Endothelial cell of umbilical vein (primary cell): ENCODE data around the gene MBD4. TPM values are rescaled to one million over a fixed set of nuclear protein-coding genes. Genes with fewer than 3 reads are reported as not detected.

Experiments used
- BruUV-seq: library from RNA; stranded (reverse); fragments of 400-500 nt; replicated peaks from 2 replicates; lab custom pipeline; 2021; lab: Mats Ljungman, UMichigan
- CTCF ChIA-PET: fragments of 300-600, 350-600 bp; sonication (Branson Sonifier 250); formaldehyde crosslinking; loops from one replicate; lab custom pipeline; 2021; ENCODE audit warnings: antibody characterized with exemption, inconsistent platforms; lab: Charles Lee
- POLR2A ChIA-PET: fragments of 300-600, 350-600 bp; sonication (Branson Sonifier 250); formaldehyde crosslinking; loops from one replicate; lab custom pipeline; 2021; ENCODE audit warnings: antibody characterized with exemption, inconsistent platforms; lab: Charles Lee
- DNase-seq: peaks from one replicate; pipeline ENCODE4 v3.0.0-alpha.2; 2011; ENCODE audit warnings: low read depth, low spot score
- FAIRE-seq: peaks from 2 replicates; lab custom pipeline; 2011; peaks lifted over from hg19 to GRCh38; lab: Jason Lieb, UNC
- H2AFZ ChIP-seq: 2 replicates; pipeline ENCODE4 v1.6.0; 2012; ENCODE audit warnings: low read depth, low read length, control low read depth, inconsistent platforms
- H3K27ac ChIP-seq: 2 replicates; pipeline ENCODE4 v1.5.1; 2011; ENCODE audit warnings: low read depth, mild to moderate bottlenecking, control low read depth, low read length, moderate library complexity; ENCODE audit not compliant: insufficient read depth
- H3K27me3 ChIP-seq, 2 experiments: 2 replicates each; pipeline versions ENCODE4 v1.6.0 to v1.6.1; 2011; ENCODE audit warnings: low read length in 2 of 2, mixed read lengths in 1 of 2; ENCODE audit not compliant: control insufficient read depth in 2 of 2, insufficient read depth in 2 of 2
- H3K36me3 ChIP-seq, 2 experiments: 2 replicates in 1 of 2; 3 replicates in 1 of 2; pipeline ENCODE4 v1.5.1; 2011; ENCODE audit warnings: low read length in 2 of 2, mild to moderate bottlenecking in 1 of 2, moderate library complexity in 1 of 2; ENCODE audit not compliant: control insufficient read depth in 2 of 2, insufficient read depth in 2 of 2; ENCODE audit errors: extremely low read depth in 1 of 2
- H3K4me1 ChIP-seq: 3 replicates; pipeline ENCODE4 v1.5.1; 2011; ENCODE audit warnings: mild to moderate bottlenecking, low read length; ENCODE audit not compliant: control insufficient read depth, insufficient read depth; ENCODE audit errors: extremely low read depth
- H3K4me2 ChIP-seq: 2 replicates; pipeline ENCODE4 v1.6.1; 2011; ENCODE audit warnings: low read length, control low read depth, mixed read lengths; ENCODE audit not compliant: insufficient read depth
- H3K4me3 ChIP-seq, 3 experiments: fragments of 200-600 bp in 1 of 3; sonication (generic), shearing (Covaris generic) in 1 of 3; replicated peaks in 1 of 3; 2 replicates each; pipeline ENCODE4 v1.5.1; 2011 to 2016; ENCODE audit warnings: control low read depth in 3 of 3, low read length in 3 of 3, mild to moderate bottlenecking in 2 of 3, inconsistent platforms in 1 of 3, low read depth in 1 of 3, moderate library complexity in 1 of 3; ENCODE audit not compliant: insufficient read depth in 1 of 3
- H3K79me2 ChIP-seq: 2 replicates; pipeline ENCODE4 v1.6.0; 2012; ENCODE audit warnings: low read length, inconsistent platforms; ENCODE audit not compliant: control insufficient read depth, insufficient read depth
- H3K9ac ChIP-seq: replicated peaks from 2 replicates; pipeline ENCODE3; 2011; ENCODE audit warnings: low read length, control low read depth; ENCODE audit not compliant: insufficient read depth; ENCODE audit errors: extremely low read depth
- H3K9me1 ChIP-seq: replicated peaks from 3 replicates; pipeline ENCODE4 v1.6.0; 2011; ENCODE audit warnings: mild to moderate bottlenecking, low read length; ENCODE audit not compliant: control insufficient read depth, insufficient read depth; ENCODE audit errors: extremely low read depth
- H3K9me3 ChIP-seq: replicated peaks from 2 replicates; pipeline ENCODE4 v1.5.1; 2012; ENCODE audit warnings: low read length, inconsistent platforms; ENCODE audit not compliant: control insufficient read depth, insufficient read depth
- H4K20me1 ChIP-seq: replicated peaks from 2 replicates; pipeline ENCODE3; 2011; ENCODE audit warnings: mild to moderate bottlenecking, low read length; ENCODE audit not compliant: control insufficient read depth, insufficient read depth; ENCODE audit errors: extremely low read depth
- CTCF ChIP-seq, 2 donors: IDR thresholded peaks; 1 replicate in 1 of 2; 2 replicates in 1 of 2; pipeline ENCODE4 v1.5.1; 2011; ENCODE audit warnings: low read length in 2 of 2, mild to moderate bottlenecking in 2 of 2, moderate library complexity in 2 of 2, control low read depth in 1 of 2, inconsistent platforms in 1 of 2, low read depth in 1 of 2; ENCODE audit not compliant: insufficient read depth in 1 of 2; ENCODE audit errors: extremely low read depth in 1 of 2
- EZH2 ChIP-seq: IDR thresholded peaks from 2 replicates; pipeline ENCODE4 v1.6.1; 2012; ENCODE audit warnings: borderline replicate concordance, low read depth, mild to moderate bottlenecking, moderate library complexity, low read length, inconsistent platforms; ENCODE audit not compliant: severe bottlenecking
- FOS ChIP-seq: IDR thresholded peaks from 2 replicates; pipeline ENCODE4 v1.6.1; 2011; ENCODE audit warnings: mild to moderate bottlenecking, low read length, moderate library complexity, borderline replicate concordance; ENCODE audit not compliant: insufficient read depth
- GATA2 ChIP-seq: IDR thresholded peaks from 2 replicates; pipeline ENCODE4 v1.7.0; 2011; ENCODE audit warnings: low read depth, mild to moderate bottlenecking, moderate library complexity, mixed read lengths, low read length; ENCODE audit not compliant: insufficient read length, insufficient read depth
- JUN ChIP-seq: IDR thresholded peaks from 2 replicates; pipeline ENCODE4 v1.6.1; 2011; ENCODE audit warnings: borderline replicate concordance, low read depth; ENCODE audit not compliant: insufficient read length, insufficient read depth
- MYC ChIP-seq: IDR thresholded peaks from one replicate; pipeline ENCODE4 v1.6.1; 2011; ENCODE audit warnings: mild to moderate bottlenecking, low read depth, low read length
- POLR2A ChIP-seq: IDR thresholded peaks from 2 replicates; pipeline ENCODE4 v1.6.1; 2012; ENCODE audit warnings: low read depth, mild to moderate bottlenecking, control low read depth, low read length
- POLR2AphosphoS5 ChIP-seq: IDR thresholded peaks from 2 replicates; pipeline ENCODE4 v1.6.1; 2012; ENCODE audit warnings: low read depth, mild to moderate bottlenecking, control low read depth, low read length, moderate library complexity; ENCODE audit not compliant: insufficient read depth
- dilution Hi-C: fragments of 300-500 bp; cut with MboI; formaldehyde crosslinking; loops from one replicate; pipeline ENCODE4 v1.15.0; 2019; ENCODE audit warnings: low sequenced_read_pairs; ENCODE audit not compliant: extremely low pct_ligation_motif_present
- intact Hi-C: fragments of 100-400 bp; cut with micrococcal nuclease; formaldehyde crosslinking; loops from one replicate; pipeline ENCODE4 v1.10.0; 2022
- polyA plus RNA-seq, 4 experiments: library from polyadenylated mRNA; depleted of rRNA in 3 of 4; stranded (reverse) in 3 of 4; unstranded in 1 of 4; fragments of >200 nt; gene quantifications; 2 replicates each; pipeline versions ENCODE4 v1.2.1 to v1.2.3, GENCODE V29; 2011 to 2012; ENCODE audit warnings: missing spikeins in 1 of 4
- total RNA-seq: library from RNA; stranded (reverse); gene quantifications from 2 replicates; pipeline ENCODE4 v1.2.3, GENCODE V29; 2021
- TF ChIP-seq, protein P1 (sequence below): IDR thresholded peaks from 2 replicates; pipeline ENCODE4 v1.6.1; 2011; ENCODE audit not compliant: insufficient read depth, insufficient read length

The MBD4 gene
- total and polyA plus RNA-seq, 2 donors (not counting 3 experiments of a cell fraction or from before 2014, with no cell fraction given), result 17.4 to 39.5 TPM

DNA sequence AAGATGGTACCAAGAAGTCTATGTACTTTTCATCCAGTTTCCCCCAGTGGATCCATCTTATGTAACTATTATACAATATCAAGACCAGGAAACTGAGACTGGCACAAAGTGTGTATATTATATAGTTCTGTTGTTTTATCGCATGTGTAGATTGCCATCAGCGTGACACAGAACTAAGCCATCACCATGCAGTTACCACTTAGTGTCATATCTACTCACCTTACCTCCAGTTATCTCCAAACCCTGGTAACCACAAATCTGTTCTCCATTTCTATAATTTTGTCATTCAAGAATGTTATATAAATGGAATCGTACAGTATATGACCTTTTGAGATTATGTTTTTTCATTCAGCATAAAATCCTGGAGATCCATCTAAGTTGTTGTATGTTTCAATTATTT is 23.3 kb upstream of the MBD4 start:
- dilution Hi-C loops (no loop called here), intact Hi-C loops (no loop called here)
- no peak for FAIRE-seq
- Histone ChIP-seq H3K36me3 (peaks cover 0 to 7% of the 10 kb centered on the region in 2 experiments), H3K27ac (no peak overlapping the region), H3K4me1 (no peaks in the 10 kb centered on the region), H3K9ac (no peak overlapping the region), H4K20me1 (no peaks in the 10 kb centered on the region), H3K9me3 (no peaks in the 10 kb centered on the region), H2AFZ (no peak overlapping the region), H3K4me3 (no peak overlapping the region), H3K4me2 (no peak overlapping the region), H3K9me1 (no peaks in the 10 kb centered on the region), H3K79me2 (no peaks in the 10 kb centered on the region), H3K27me3 (no peaks in the 10 kb centered on the region)
- ChIA-PET CTCF (no interaction called here), POLR2A (no interaction called here)
- no peak for TF ChIP-seq EZH2
- no peak for TF ChIP-seq FOS
- TF ChIP-seq, protein P1, sequence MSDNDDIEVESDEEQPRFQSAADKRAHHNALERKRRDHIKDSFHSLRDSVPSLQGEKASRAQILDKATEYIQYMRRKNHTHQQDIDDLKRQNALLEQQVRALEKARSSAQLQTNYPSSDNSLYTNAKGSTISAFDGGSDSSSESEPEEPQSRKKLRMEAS, result no peak
- no peak for TF ChIP-seq CTCF (IDR thresholded peaks at IDR 0.05; ENCODE audit: extremely low read depth in 1 of 2, insufficient read depth in 1 of 2, low read depth in 1 of 2, low read length in 2 of 2)
- TF ChIP-seq GATA2, result no peak
- TF ChIP-seq POLR2A, result no peak
- no peak for TF ChIP-seq MYC
- no peak for TF ChIP-seq POLR2AphosphoS5
- TF ChIP-seq JUN, result no peak
- BruUV-seq, result no TSS peak
- no peak for DNase-seq
